Measurements from ENCODE around the gene CYTH4.
A peak's percentile ranks its signal among the peaks of the same experiment; 100 is the strongest.
"Not testable (repeated sequence)": the region's sequence is repeated elsewhere in the genome, so short reads cannot be mapped to it uniquely, and the experiment has no call there.

The CYTH4 gene

GRCh38 chr22:37310075-37310606 is 27.8 kb downstream of the CYTH4 start:
- DNase-seq (ENCODE audit: low read depth): no peak

- no peak for DNase-seq (ENCODE audit: low read depth)
Measured at GRCh38 chr22:37310815-37311595, 28.7 kb downstream of the CYTH4 start.

- no peak for DNase-seq (ENCODE audit: low read depth)
Measured at GRCh38 chr22:37311761-37312312, 29.5 kb downstream of the CYTH4 start.

- no peak for DNase-seq (ENCODE audit: low read depth)
Measured at GRCh38 chr22:37312549-37313183, 30.4 kb downstream of the CYTH4 start.

- DNase-seq (ENCODE audit: low read depth): no peak
Measured at GRCh38 chr22:37313376-37314314, 31.3 kb downstream of the CYTH4 start.

GRCh38 chr22:37314315-37315074 is 32.2 kb downstream of the CYTH4 start:
- DNase-seq (ENCODE audit: low read depth): no peak

- no peak for DNase-seq (ENCODE audit: low read depth)
Measured at GRCh38 chr22:37316405-37316804, 34.1 kb downstream of the CYTH4 start.

GRCh38 chr22:37316875-37317371 is 34.6 kb downstream of the CYTH4 start:
- peak; percentile 82 for DNase-seq (ENCODE audit: low read depth)

GRCh38 chr22:37317698-37318210 is 35.4 kb downstream of the CYTH4 start:
- no peak for DNase-seq (ENCODE audit: low read depth)

- DNase-seq (ENCODE audit: low read depth): no peak
Measured at GRCh38 chr22:37318364-37319109, 36.2 kb downstream of the CYTH4 start.

GRCh38 chr22:37319469-37319868 is 37.2 kb downstream of the CYTH4 start:
- no peak for DNase-seq (ENCODE audit: low read depth)

- peak; percentile 31 for DNase-seq (ENCODE audit: low read depth)
Measured at GRCh38 chr22:37320726-37321677, 38.7 kb downstream of the CYTH4 start.

- no peak for DNase-seq (ENCODE audit: low read depth)
Measured at GRCh38 chr22:37324340-37325038, 42.2 kb downstream of the CYTH4 start.

GRCh38 chr22:37325039-37325395 is 42.7 kb downstream of the CYTH4 start:
- no peak for DNase-seq (ENCODE audit: low read depth)

- no peak for DNase-seq (ENCODE audit: low read depth)
Measured at GRCh38 chr22:37326726-37327125, 44.4 kb downstream of the CYTH4 start.

- DNase-seq (ENCODE audit: low read depth): peak; percentile 90
Measured at GRCh38 chr22:37328017-37328416, 45.7 kb downstream of the CYTH4 start.

GRCh38 chr22:37328538-37329237 is 46.4 kb downstream of the CYTH4 start:
- DNase-seq (ENCODE audit: low read depth): not testable (repeated sequence)

Data from amniotic epithelial cell (primary cell).